Cardiac muscle cell (in vitro differentiated cells and primary cell): ENCODE data around the gene TPBGL. TPM values are rescaled to one million over a fixed set of nuclear protein-coding genes. Genes with fewer than 3 reads are reported as not detected.

Experiments
- DNase-seq, 2 donors: peaks; one replicate each; pipeline versions ENCODE4 v3.0.0 to v3.0.0-alpha.2; 2010 to 2017; ENCODE audit warnings: low read depth in 1 of 2, low spot score in 1 of 2
- H3K27ac ChIP-seq: fragments of 200-600 bp; sonication (generic); 2 replicates; pipeline ENCODE4 v1.5.1; 2016
- H3K27me3 ChIP-seq: fragments of 200-600 bp; sonication (generic); 2 replicates; pipeline ENCODE4 v1.6.0; 2016; ENCODE audit warnings: control low read depth
- H3K36me3 ChIP-seq: fragments of 200-600 bp; sonication (generic); 2 replicates; pipeline ENCODE4 v1.5.1; 2016; ENCODE audit warnings: control low read depth
- H3K4me1 ChIP-seq: fragments of 200-600 bp; sonication (generic); 2 replicates; pipeline ENCODE4 v1.8.1; 2017; ENCODE audit warnings: low read depth, mild to moderate bottlenecking, mixed run types
- H3K4me3 ChIP-seq: fragments of 200-600 bp; sonication (generic); 2 replicates; pipeline ENCODE4 v1.5.1; 2016; ENCODE audit warnings: mild to moderate bottlenecking
- H3K9me3 ChIP-seq: fragments of 200-600 bp; sonication (generic); 2 replicates; pipeline ENCODE4 v1.5.1; 2017; ENCODE audit warnings: low read depth, mild to moderate bottlenecking, control low read depth
- polyA plus RNA-seq: library from polyadenylated mRNA; unstranded; fragments of >200 nt; fragmentation: Nextera tagmentation; extraction: Ambion mirVana; gene quantifications from 2 replicates; pipeline ENCODE4 v1.2.1, GENCODE V29; 2016
- total RNA-seq: library from RNA; depleted of rRNA; stranded (reverse); fragments of >200 nt; gene quantifications from 2 replicates; pipeline ENCODE4 v1.2.3, GENCODE V29; 2016
- TF ChIP-seq, protein P1 (sequence below): IDR thresholded peaks from 2 replicates; pipeline ENCODE4 v1.5.1; 2012; ENCODE audit warnings: low read depth, mild to moderate bottlenecking, low read length

The TPBGL gene
- total and polyA plus RNA-seq, 2 experiments from 2014 or later, result 0.21 to 0.56 TPM

DNA sequence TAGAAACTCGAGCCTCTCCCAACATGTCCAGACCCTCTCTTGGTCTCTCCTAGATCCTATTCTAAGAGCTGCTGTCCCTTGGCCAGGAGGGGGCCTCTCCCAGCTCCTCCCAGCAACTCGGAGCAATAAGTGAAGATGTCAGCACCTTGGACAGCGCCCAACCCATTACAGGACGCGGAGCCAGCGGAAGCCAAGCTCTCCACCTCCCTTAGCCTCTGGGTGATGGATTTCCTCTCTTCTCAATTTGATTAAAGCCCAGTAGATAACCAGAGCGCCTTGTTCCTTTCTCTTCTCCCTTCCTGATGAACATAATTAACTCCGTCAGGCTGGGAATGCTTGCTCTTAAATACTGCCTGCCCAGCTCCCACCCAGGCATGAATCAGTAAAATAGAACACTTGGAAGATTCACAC is 26.2 kb upstream of the TPBGL start:
- DNase-seq, result peak; percentile 88 to 96
- Histone ChIP-seq H3K4me3 (no peak overlapping the region), H3K36me3 (no peaks in the 10 kb centered on the region), H3K27ac (no peak overlapping the region), H3K9me3 (no peaks in the 10 kb centered on the region), H3K27me3 (peaks cover 19% of the 10 kb centered on the region), H3K4me1 (no peaks in the 10 kb centered on the region)
- TF ChIP-seq, protein P1, sequence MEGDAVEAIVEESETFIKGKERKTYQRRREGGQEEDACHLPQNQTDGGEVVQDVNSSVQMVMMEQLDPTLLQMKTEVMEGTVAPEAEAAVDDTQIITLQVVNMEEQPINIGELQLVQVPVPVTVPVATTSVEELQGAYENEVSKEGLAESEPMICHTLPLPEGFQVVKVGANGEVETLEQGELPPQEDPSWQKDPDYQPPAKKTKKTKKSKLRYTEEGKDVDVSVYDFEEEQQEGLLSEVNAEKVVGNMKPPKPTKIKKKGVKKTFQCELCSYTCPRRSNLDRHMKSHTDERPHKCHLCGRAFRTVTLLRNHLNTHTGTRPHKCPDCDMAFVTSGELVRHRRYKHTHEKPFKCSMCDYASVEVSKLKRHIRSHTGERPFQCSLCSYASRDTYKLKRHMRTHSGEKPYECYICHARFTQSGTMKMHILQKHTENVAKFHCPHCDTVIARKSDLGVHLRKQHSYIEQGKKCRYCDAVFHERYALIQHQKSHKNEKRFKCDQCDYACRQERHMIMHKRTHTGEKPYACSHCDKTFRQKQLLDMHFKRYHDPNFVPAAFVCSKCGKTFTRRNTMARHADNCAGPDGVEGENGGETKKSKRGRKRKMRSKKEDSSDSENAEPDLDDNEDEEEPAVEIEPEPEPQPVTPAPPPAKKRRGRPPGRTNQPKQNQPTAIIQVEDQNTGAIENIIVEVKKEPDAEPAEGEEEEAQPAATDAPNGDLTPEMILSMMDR, result peak; percentile 64

DNA sequence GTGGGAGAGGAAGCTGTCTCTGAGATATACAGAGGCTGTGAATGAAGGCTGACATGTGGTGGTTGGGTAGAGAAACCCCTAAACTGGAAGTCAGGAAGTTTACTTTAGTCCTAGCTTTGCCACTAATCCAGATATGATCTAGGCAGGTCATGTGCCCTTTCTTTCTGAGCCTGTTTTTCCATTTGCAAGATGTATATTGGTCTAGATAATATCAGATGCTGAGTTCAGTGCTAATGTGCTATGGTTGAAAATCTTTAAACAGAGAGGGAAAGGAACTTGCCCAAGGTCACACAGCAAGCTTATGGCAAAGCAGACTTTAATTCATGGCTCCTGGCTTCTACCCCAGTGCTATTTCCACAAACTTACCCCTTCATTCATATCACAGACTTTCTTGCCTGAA is 25.7 kb upstream of the TPBGL start:
- H3K4me3 ChIP-seq, result no peak overlapping the region
- no peaks in the 10 kb centered on the region for H3K4me1 ChIP-seq
- H3K27ac ChIP-seq, result no peak overlapping the region
- H3K36me3 ChIP-seq, result no peaks in the 10 kb centered on the region
- peaks cover 19% of the 10 kb centered on the region for H3K27me3 ChIP-seq
- TF ChIP-seq, protein P1, result no peak
- H3K9me3 ChIP-seq, result no peaks in the 10 kb centered on the region
- no peak for DNase-seq

DNA sequence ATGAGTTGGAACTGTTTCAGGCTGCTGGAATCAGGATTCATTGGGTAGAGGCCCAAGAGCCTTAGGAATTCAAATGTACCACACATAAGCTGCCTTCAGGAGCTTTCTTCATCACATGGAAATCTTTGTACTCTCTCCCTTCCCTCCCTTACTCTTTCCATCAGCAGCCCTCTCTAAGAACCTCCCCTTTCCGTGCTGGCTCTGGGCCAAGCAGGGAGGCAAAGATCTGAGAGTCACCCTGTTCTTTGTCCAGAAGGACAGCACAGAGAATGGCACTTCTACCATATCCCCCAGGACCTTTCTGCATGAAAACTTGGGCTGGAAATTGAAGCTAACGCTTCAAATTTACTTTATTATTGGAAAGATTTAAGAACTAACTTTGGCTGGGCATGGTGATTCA is 20.7 kb upstream of the TPBGL start:
- Histone ChIP-seq H3K27me3 (peaks cover 16% of the 10 kb centered on the region), H3K4me3 (no peak overlapping the region), H3K36me3 (no peaks in the 10 kb centered on the region), H3K4me1 (no peaks in the 10 kb centered on the region), H3K9me3 (no peaks in the 10 kb centered on the region), H3K27ac (no peak overlapping the region)
- TF ChIP-seq, protein P1, result no peak
- DNase-seq, result no peak

DNA sequence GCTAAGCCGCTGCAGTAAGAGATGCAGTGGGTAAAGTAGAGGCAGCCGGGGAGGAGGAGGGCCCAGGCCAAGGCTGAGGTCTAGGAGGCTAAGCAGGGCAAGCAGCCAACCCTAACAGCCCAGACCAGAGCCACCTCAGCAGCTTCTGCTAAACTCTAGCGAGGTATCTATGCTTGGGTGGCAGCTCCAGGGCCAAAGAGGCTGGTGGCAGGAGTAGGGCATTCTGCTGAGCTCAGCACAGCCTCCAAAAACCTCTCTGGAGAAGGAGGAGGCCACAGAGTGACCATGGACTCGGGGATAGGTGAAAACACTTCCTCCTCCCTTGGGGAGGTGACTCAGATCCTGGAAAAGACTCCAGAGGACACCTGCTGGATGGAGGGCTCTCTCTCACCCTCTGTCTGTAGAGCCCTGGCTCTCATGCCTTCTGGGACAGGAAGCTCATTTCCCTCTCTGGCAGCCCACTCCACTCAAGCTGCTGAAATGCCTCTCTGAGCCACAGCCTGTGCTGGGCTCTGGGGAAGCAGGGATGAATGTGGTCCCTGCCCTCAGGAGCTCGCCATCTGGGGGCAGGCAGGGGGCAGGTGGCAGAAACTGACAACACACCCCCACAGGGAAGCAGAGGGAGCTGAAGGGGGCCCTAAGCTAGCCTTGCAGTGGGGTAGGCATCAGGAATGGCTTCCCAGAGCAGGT is 16.5 kb upstream of the TPBGL start:
- no peak for DNase-seq
- TF ChIP-seq, protein P1, result no peak
- no peak overlapping the region for H3K4me3 ChIP-seq
- H3K4me1 ChIP-seq, result no peaks in the 10 kb centered on the region
- no peaks in the 10 kb centered on the region for H3K27me3 ChIP-seq
- H3K9me3 ChIP-seq, result no peaks in the 10 kb centered on the region
- no peak overlapping the region for H3K27ac ChIP-seq
- H3K36me3 ChIP-seq, result no peaks in the 10 kb centered on the region

DNA sequence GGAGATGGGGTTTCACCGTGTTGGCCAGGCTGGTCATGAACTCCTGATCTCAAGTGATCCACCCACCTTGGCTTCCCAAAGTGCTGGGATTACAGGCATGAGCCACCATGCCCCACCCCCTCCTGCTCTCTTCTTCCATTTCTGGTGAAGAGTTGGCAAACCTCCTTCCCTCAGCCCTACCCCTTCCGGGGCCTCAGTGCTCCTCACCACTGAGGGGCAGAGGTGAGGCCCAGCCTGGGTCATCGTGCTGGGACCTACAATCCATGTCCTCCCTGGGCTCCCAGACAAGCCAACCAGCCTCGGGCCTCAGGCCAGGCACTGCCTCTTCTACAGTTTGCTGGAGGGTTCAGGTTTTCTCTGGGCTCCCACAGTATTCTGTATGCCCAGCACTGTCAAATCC is 14.8 kb upstream of the TPBGL start:
- H3K4me1 ChIP-seq, result no peaks in the 10 kb centered on the region
- no peak for DNase-seq
- H3K36me3 ChIP-seq, result no peaks in the 10 kb centered on the region
- TF ChIP-seq, protein P1, result no peak
- no peak overlapping the region for H3K4me3 ChIP-seq
- H3K27me3 ChIP-seq, result no peaks in the 10 kb centered on the region
- H3K9me3 ChIP-seq, result no peaks in the 10 kb centered on the region
- H3K27ac ChIP-seq, result no peak overlapping the region
